ENCODE results near the gene GNE.

DNA sequence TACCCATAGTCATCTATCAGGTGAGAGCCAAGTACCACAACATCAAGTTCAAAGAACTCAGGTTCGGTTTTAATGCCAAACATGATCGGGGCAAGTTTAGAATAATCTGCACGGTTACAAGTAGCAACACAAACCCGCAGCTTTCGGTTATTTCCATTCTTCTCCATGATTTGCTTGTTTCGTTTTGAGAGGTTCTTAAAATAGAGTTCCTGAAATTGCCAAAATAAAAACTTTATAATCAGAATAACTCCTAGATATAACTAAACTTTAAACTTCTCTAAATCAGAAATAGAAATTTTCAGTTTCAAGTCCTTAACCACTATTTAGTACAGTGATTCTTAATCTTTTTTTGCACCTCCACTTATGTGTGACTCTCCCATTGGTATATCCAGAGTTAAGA, 9.1 kb downstream of the GNE start:
- TF ChIP-seq, protein P1, sequence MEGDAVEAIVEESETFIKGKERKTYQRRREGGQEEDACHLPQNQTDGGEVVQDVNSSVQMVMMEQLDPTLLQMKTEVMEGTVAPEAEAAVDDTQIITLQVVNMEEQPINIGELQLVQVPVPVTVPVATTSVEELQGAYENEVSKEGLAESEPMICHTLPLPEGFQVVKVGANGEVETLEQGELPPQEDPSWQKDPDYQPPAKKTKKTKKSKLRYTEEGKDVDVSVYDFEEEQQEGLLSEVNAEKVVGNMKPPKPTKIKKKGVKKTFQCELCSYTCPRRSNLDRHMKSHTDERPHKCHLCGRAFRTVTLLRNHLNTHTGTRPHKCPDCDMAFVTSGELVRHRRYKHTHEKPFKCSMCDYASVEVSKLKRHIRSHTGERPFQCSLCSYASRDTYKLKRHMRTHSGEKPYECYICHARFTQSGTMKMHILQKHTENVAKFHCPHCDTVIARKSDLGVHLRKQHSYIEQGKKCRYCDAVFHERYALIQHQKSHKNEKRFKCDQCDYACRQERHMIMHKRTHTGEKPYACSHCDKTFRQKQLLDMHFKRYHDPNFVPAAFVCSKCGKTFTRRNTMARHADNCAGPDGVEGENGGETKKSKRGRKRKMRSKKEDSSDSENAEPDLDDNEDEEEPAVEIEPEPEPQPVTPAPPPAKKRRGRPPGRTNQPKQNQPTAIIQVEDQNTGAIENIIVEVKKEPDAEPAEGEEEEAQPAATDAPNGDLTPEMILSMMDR (tag by site-specific recombination; IDR thresholded peaks at IDR 0.05), result no peak
- TF ChIP-seq ZNF560 (tag by site-specific recombination; IDR thresholded peaks at IDR 0.05; ENCODE audit: borderline replicate concordance) (no peak), ZNF335 (tag by site-specific recombination; conservative IDR thresholded peaks at IDR 0.05) (no peak), ZNF596 (tag by site-specific recombination; IDR thresholded peaks at IDR 0.05) (no peak), ZNF544 (tag by site-specific recombination; IDR thresholded peaks at IDR 0.05) (no peak), ZNF121 (tag by site-specific recombination; IDR thresholded peaks at IDR 0.05) (no peak), ZNF777 (tag by site-specific recombination; IDR thresholded peaks at IDR 0.05; ENCODE audit: borderline replicate concordance) (no peak)
- TF ChIP-seq, protein P2, sequence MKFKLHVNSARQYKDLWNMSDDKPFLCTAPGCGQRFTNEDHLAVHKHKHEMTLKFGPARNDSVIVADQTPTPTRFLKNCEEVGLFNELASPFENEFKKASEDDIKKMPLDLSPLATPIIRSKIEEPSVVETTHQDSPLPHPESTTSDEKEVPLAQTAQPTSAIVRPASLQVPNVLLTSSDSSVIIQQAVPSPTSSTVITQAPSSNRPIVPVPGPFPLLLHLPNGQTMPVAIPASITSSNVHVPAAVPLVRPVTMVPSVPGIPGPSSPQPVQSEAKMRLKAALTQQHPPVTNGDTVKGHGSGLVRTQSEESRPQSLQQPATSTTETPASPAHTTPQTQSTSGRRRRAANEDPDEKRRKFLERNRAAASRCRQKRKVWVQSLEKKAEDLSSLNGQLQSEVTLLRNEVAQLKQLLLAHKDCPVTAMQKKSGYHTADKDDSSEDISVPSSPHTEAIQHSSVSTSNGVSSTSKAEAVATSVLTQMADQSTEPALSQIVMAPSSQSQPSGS (tag by site-specific recombination; IDR thresholded peaks at IDR 0.05; ENCODE audit: low read depth), result no peak
- TF ChIP-seq, protein P3, sequence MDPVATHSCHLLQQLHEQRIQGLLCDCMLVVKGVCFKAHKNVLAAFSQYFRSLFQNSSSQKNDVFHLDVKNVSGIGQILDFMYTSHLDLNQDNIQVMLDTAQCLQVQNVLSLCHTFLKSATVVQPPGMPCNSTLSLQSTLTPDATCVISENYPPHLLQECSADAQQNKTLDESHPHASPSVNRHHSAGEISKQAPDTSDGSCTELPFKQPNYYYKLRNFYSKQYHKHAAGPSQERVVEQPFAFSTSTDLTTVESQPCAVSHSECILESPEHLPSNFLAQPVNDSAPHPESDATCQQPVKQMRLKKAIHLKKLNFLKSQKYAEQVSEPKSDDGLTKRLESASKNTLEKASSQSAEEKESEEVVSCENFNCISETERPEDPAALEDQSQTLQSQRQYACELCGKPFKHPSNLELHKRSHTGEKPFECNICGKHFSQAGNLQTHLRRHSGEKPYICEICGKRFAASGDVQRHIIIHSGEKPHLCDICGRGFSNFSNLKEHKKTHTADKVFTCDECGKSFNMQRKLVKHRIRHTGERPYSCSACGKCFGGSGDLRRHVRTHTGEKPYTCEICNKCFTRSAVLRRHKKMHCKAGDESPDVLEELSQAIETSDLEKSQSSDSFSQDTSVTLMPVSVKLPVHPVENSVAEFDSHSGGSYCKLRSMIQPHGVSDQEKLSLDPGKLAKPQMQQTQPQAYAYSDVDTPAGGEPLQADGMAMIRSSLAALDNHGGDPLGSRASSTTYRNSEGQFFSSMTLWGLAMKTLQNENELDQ (tag by site-specific recombination; IDR thresholded peaks at IDR 0.05; ENCODE audit: low read depth), result no peak
- TF ChIP-seq, protein P4, sequence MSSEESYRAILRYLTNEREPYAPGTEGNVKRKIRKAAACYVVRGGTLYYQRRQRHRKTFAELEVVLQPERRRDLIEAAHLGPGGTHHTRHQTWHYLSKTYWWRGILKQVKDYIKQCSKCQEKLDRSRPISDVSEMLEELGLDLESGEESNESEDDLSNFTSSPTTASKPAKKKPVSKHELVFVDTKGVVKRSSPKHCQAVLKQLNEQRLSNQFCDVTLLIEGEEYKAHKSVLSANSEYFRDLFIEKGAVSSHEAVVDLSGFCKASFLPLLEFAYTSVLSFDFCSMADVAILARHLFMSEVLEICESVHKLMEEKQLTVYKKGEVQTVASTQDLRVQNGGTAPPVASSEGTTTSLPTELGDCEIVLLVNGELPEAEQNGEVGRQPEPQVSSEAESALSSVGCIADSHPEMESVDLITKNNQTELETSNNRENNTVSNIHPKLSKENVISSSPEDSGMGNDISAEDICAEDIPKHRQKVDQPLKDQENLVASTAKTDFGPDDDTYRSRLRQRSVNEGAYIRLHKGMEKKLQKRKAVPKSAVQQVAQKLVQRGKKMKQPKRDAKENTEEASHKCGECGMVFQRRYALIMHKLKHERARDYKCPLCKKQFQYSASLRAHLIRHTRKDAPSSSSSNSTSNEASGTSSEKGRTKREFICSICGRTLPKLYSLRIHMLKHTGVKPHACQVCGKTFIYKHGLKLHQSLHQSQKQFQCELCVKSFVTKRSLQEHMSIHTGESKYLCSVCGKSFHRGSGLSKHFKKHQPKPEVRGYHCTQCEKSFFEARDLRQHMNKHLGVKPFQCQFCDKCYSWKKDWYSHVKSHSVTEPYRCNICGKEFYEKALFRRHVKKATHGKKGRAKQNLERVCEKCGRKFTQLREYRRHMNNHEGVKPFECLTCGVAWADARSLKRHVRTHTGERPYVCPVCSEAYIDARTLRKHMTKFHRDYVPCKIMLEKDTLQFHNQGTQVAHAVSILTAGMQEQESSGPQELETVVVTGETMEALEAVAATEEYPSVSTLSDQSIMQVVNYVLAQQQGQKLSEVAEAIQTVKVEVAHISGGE (tag by site-specific recombination; conservative IDR thresholded peaks at IDR 0.05; ENCODE audit: low read depth), result no peak
- TF ChIP-seq, protein P5, sequence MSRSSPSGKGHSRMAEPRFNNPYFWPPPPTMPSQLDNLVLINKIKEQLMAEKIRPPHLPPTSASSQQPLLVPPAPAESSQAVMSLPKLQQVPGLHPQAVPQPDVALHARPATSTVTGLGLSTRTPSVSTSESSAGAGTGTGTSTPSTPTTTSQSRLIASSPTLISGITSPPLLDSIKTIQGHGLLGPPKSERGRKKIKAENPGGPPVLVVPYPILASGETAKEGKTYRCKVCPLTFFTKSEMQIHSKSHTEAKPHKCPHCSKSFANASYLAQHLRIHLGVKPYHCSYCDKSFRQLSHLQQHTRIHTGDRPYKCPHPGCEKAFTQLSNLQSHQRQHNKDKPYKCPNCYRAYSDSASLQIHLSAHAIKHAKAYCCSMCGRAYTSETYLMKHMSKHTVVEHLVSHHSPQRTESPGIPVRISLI (tag by site-specific recombination; IDR thresholded peaks at IDR 0.05), result no peak
